Left lung (tissue), 10 donors: Measurements from ENCODE around the gene MBNL1. TPM values are rescaled to one million over a fixed set of nuclear protein-coding genes. Genes with fewer than 3 reads are reported as not detected.

Experiments used
- ATAC-seq: fragments of 200-7000 bp; cut with Tn5 transposase; one replicate; pipeline ENCODE4 v1.9.1; 2020; ENCODE audit warnings: moderate library complexity
- DNase-seq, 4 donors: peaks; one replicate each; pipeline ENCODE4 v3.0.0-alpha.2; 2013 to 2020
- H3K27ac ChIP-seq, 2 donors: fragments of 200-600 bp; sonication (generic) in 1 of 2; one replicate each; pipeline versions ENCODE4 v1.5.0 to v1.8.0; 2020 to 2021
- H3K27me3 ChIP-seq, 2 donors: fragments of 200-600 bp; sonication (generic) in 1 of 2; one replicate each; pipeline versions ENCODE4 v1.5.0 to v1.8.0; 2020 to 2021
- H3K36me3 ChIP-seq, 2 donors: fragments of 200-600 bp; sonication (generic) in 1 of 2; one replicate each; pipeline versions ENCODE4 v1.5.0 to v1.8.0; 2020 to 2021
- H3K4me1 ChIP-seq, 2 donors: fragments of 200-600 bp; one replicate each; pipeline ENCODE4 v1.8.0; 2021
- H3K4me3 ChIP-seq, 2 donors: fragments of 200-600 bp; sonication (generic) in 1 of 2; one replicate each; pipeline versions ENCODE4 v1.5.0 to v1.8.0; 2020 to 2021; ENCODE audit warnings: mild to moderate bottlenecking in 1 of 2
- H3K9me3 ChIP-seq, 2 donors: fragments of 200-600 bp; sonication (generic) in 1 of 2; one replicate each; pipeline versions ENCODE4 v1.5.0 to v1.8.0; 2020 to 2021
- intact Hi-C, 2 donors: fragments of 100-400 bp; cut with DNase I; formaldehyde crosslinking; loops; one replicate each; pipeline versions ENCODE4 v1.11.2 to v1.14.2; 2022
- polyA plus RNA-seq, 6 donors: library from polyadenylated mRNA; unstranded; fragments of 120-200 nt; gene quantifications; one replicate each; pipeline ENCODE4 v1.2.1, GENCODE V29; 2013; ENCODE audit not compliant: insufficient read length in 6 of 6
- total RNA-seq, 2 donors: library from RNA; stranded (reverse); fragmentation: NEBNext Ultra II Directional; extraction: Animal tissue kit (Norgen Biotek cat#: 25700); gene quantifications; one replicate each; pipeline ENCODE4 v1.2.1, GENCODE V29; 2021
- TF ChIP-seq, protein P1 (sequence below), 2 donors: fragments of 200-600 bp; sonication (generic) in 1 of 2; IDR thresholded peaks; one replicate each; pipeline versions ENCODE4 v1.5.0 to v1.8.0; 2021; ENCODE audit warnings: antibody characterized with exemption in 2 of 2
- donor health status: DM: no; HTN: yes; CAD: no.
- donor health status: DM: no; HTN: no; CAD: no.

Gene MBNL1
- total and polyA plus RNA-seq, 8 donors, result 92.3 to 246 (median 109) TPM

DNA sequence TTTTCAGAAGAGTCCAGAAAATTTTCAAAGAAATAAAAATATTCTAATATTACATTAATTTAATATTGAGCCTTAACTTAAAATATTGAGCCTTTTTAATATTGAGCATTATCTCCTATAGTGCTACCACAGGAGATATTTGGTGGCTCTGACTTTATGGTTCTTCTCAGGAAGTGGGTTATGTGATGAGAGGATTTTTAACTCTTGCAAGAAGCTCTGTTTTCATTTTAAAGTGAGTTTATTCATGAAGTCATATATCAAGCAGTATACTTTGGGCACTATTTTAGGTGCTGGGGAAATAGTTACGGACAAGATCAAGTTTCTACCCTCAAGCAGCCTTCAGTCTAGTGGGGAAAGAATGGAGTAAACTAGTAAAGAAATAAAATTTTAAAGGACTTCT, 13.4 kb upstream of the MBNL1 start:
- no peak overlapping the region for H3K27ac ChIP-seq
- no peaks in the 10 kb centered on the region for H3K27me3 ChIP-seq
- no peaks in the 10 kb centered on the region for H3K9me3 ChIP-seq
- ATAC-seq, result no peak
- TF ChIP-seq, protein P1, sequence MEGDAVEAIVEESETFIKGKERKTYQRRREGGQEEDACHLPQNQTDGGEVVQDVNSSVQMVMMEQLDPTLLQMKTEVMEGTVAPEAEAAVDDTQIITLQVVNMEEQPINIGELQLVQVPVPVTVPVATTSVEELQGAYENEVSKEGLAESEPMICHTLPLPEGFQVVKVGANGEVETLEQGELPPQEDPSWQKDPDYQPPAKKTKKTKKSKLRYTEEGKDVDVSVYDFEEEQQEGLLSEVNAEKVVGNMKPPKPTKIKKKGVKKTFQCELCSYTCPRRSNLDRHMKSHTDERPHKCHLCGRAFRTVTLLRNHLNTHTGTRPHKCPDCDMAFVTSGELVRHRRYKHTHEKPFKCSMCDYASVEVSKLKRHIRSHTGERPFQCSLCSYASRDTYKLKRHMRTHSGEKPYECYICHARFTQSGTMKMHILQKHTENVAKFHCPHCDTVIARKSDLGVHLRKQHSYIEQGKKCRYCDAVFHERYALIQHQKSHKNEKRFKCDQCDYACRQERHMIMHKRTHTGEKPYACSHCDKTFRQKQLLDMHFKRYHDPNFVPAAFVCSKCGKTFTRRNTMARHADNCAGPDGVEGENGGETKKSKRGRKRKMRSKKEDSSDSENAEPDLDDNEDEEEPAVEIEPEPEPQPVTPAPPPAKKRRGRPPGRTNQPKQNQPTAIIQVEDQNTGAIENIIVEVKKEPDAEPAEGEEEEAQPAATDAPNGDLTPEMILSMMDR (IDR thresholded peaks at IDR 0.05), result no peak
- no peaks in the 10 kb centered on the region for H3K36me3 ChIP-seq
- H3K4me1 ChIP-seq, result peaks cover 13 to 53% of the 10 kb centered on the region in 2 donors
- intact Hi-C loops, result no loop called here
- DNase-seq, result no peak
- H3K4me3 ChIP-seq, result no peak overlapping the region

DNA sequence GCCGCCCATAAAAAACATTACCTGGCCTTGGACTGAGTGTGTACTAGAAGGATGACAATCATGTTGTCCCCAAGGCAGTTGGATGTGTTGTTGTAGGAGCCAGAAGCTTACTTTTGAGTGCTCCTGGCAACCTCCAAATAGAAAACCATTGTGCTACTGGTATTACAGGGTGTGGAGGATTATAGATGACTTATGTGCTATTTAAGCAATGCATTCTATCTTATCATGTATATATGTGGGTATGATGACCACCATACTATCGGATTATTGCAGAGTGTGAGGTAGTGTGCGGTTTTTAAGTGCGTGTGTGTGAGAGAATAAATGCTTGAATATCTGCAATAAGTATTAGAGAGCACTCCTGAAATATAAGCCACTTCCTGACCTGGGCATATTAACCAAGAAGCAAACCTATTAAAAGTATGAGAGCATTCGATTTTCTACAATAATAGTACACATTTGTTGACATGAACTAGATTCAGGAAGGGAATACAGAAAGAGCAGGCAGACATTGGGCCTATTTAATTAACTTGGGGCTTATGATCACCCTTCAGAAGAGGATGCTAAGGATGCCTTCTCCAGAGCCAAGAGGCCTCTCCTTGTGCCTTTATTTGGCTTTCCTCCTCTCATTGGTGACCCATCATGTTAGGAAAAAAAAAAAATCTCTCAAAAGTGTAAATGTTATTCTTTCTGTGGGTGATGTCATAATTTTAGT, 11.7 kb upstream of the MBNL1 start:
- no peak for DNase-seq
- peaks cover 13 to 53% of the 10 kb centered on the region in 2 donors for H3K4me1 ChIP-seq
- H3K9me3 ChIP-seq, result no peaks in the 10 kb centered on the region
- H3K27me3 ChIP-seq, result no peaks in the 10 kb centered on the region
- intact Hi-C loops, result no loop called here
- no peaks in the 10 kb centered on the region for H3K36me3 ChIP-seq
- H3K4me3 ChIP-seq, result no peak overlapping the region
- TF ChIP-seq, protein P1 (IDR thresholded peaks at IDR 0.05), result no peak
- ATAC-seq, result no peak
- H3K27ac ChIP-seq, result peak overlapping the region in 1 of 2 donors; percentile 83

DNA sequence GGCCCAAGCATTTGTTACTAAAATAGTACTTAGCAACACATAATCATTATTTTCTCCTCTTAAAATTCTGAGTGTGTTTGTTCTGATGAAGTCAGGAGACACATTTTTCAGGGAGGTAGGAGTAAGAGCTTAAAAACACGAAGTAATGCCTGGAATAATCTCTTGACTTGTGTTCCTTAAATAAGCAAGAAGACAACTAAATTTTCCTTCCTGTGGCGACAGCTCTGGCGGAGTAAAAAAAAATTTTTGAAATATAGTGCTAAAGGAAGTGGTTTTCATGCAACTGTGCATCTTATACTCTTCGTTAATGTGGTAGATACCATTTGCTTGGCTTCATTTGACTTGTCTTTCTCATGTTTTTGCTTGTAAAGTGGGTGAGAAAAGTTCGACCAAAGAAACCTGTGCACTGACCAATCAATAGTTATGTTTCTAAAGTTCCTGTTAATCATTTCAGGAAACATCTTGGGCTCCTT, 11.1 kb upstream of the MBNL1 start:
- H3K4me3 ChIP-seq, result no peak overlapping the region
- peak overlapping the region; percentile 71 to 83 for H3K27ac ChIP-seq
- ATAC-seq (peak; percentile 9), DNase-seq (no peak)
- no peaks in the 10 kb centered on the region for H3K36me3 ChIP-seq
- H3K9me3 ChIP-seq, result no peaks in the 10 kb centered on the region
- TF ChIP-seq, protein P1 (IDR thresholded peaks at IDR 0.05), result no peak
- H3K4me1 ChIP-seq, result peaks cover 13 to 52% of the 10 kb centered on the region in 2 donors
- intact Hi-C loops, result no loop called here
- H3K27me3 ChIP-seq, result no peaks in the 10 kb centered on the region

DNA sequence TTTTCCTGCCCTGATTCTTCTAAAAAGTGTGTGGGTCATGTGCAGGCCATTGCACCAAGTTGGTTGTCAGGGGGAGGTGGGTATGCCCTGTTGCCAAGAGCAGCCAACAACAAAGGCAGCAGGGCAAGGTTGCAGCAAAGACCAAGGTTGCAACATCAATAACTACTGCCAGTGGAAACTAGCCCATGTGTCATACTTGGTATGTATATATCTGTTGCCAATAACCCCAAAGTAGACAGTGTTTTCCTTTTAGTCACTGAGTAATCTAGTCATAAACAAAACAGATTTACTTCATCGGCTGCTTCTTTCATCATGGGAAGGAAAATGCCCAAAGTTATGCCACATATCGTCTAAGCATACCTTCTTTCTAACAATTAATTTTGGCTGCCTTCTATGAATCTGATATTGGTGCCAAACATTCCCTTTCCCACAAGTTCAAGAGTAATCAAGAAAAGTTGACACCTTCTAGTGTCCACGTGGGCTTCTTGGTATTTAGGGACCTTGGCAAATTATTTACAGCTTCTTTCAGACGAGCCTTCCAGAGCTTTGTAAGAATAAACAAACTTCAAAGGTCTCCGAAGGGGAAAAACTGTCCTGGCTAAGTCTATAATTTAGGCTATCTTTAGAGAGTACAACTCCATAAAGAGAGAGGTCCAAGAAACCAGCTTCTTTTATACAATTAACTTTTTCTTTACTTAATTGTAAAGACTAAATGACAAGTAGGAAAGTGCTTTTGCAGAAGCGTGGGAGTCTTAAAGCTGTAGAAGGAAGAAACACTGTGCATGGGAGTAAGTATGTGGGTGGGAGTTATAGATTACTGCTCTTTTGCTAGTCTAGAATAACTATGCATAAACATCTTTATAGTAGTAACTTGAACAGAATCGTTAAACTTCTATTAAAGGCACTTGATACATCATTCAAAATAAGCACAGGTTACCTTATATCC, 10.0 kb upstream of the MBNL1 start:
- H3K9me3 ChIP-seq, result no peaks in the 10 kb centered on the region
- ATAC-seq (peak; percentile 87), DNase-seq (peak in 2 of 4 donors; percentile 67)
- peak overlapping the region; percentile 71 to 83 for H3K27ac ChIP-seq
- H3K36me3 ChIP-seq, result no peaks in the 10 kb centered on the region
- H3K27me3 ChIP-seq, result no peaks in the 10 kb centered on the region
- intact Hi-C loops, result no loop called here
- TF ChIP-seq, protein P1 (IDR thresholded peaks at IDR 0.05), result no peak
- H3K4me1 ChIP-seq, result peaks cover 13 to 45% of the 10 kb centered on the region in 2 donors
- no peak overlapping the region for H3K4me3 ChIP-seq

DNA sequence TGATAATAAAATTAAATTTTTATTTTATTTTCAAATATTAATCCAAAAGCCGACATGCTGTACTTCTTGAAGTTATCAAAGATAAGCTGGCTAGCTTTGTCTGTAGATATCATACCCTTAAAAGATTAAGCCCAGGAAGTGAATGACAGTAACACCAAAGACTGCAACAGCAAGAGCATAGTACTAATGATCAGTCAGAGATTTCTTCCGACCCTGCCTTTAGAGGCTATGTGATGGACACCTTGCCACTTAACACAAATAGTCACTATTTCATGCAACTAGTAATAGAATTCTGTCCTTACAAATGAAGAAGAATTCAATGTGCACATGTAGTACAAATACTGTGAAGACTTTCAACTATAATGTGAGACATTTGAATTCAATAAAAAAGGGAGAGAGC, 9.3 kb upstream of the MBNL1 start:
- Histone ChIP-seq H3K4me1 (peaks cover 13 to 45% of the 10 kb centered on the region in 2 donors), H3K36me3 (no peaks in the 10 kb centered on the region), H3K9me3 (no peaks in the 10 kb centered on the region), H3K27me3 (no peaks in the 10 kb centered on the region), H3K4me3 (no peak overlapping the region), H3K27ac (peak overlapping the region in 1 of 2 donors; percentile 83)
- TF ChIP-seq, protein P1 (IDR thresholded peaks at IDR 0.05), result no peak
- ATAC-seq, result no peak
- intact Hi-C loops, result no loop called here
- no peak for DNase-seq
